Nephron progenitor cell (in vitro differentiated cells): ENCODE results near the gene FKBP8.
A peak's percentile ranks its signal among the peaks of the same experiment; 100 is the strongest.

Experiments
- DNase-seq: peaks from one replicate; pipeline ENCODE4 v3.0.0; 2021
- H3K27ac Mint-ChIP-seq: 2 replicates; pipeline ENCODE4 v1.8.0; 2021; ENCODE audit warnings: mild to moderate bottlenecking, moderate library complexity, mixed read lengths
- H3K27me3 Mint-ChIP-seq: 2 replicates; pipeline ENCODE4 v1.8.0; 2021; ENCODE audit warnings: mild to moderate bottlenecking, low read depth, mixed read lengths; ENCODE audit not compliant: poor library complexity
- H3K36me3 Mint-ChIP-seq: 2 replicates; pipeline ENCODE4 v1.8.0; 2021; ENCODE audit warnings: low read depth, mixed read lengths
- H3K4me1 Mint-ChIP-seq: 2 replicates; pipeline ENCODE4 v1.8.0; 2021; ENCODE audit warnings: mixed read lengths
- H3K4me3 Mint-ChIP-seq: 2 replicates; pipeline ENCODE4 v1.8.0; 2021; ENCODE audit warnings: mild to moderate bottlenecking, moderate library complexity, mixed read lengths
- H3K9me3 Mint-ChIP-seq: 2 replicates; pipeline ENCODE4 v1.8.0; 2021; ENCODE audit warnings: mild to moderate bottlenecking, moderate library complexity, mixed read lengths
- TF ChIP-seq, protein P1 (sequence below): fragments of 200-600 bp; sonication (generic); IDR thresholded peaks from 2 replicates; pipeline ENCODE4 v1.5.0; 2021; ENCODE audit warnings: antibody characterized with exemption

Gene FKBP8

DNA sequence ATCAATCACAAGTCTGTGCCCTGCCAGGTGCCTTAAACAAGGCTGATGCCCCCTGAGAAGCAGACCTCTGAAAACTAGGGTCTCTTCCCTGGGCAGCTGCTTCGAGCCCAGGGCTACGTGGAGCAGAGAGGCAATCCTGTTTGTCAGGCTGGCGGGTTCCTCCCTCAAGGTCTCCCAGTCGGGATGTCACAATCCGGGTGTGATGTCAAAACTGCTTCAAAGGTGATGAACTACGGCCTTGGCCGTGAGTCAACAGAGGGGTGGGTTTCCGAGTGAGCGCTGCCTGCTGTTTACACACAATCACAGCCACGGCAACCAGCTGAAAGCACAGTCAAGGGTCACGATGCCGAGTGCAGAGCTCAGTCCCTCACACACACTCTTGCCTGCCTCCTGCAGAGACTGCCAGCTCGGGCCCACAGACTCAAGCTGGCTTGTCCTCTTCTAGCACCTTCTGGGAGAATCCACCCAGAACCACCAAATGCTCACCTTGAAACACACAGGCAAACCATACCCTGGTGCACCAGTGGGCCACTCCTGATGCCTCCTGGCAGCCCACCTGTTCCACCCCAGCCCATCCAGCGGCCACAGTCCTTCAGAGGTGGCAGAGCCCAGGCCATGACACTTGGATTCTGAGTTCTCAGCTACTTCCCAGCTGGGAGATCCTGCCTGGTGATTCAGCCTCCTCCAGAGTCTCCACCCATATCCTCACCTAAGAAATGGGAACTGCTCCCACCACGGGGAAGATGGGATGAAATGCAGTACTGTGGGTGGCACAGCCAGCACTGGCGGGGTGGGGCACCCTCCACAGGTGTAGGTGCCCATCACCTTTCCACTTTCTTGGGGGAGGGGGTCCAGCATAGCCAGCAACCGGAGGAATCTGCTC, 28.3 kb downstream of the FKBP8 start:
- no peak for DNase-seq
- no peaks in the 10 kb centered on the region for H3K36me3 Mint-ChIP-seq
- H3K4me3 Mint-ChIP-seq = no peak overlapping the region
- peaks cover 54% of the 10 kb centered on the region for H3K4me1 Mint-ChIP-seq
- H3K27ac Mint-ChIP-seq = peak overlapping the region; percentile 80
- H3K27me3 Mint-ChIP-seq = peaks cover 4% of the 10 kb centered on the region
- H3K9me3 Mint-ChIP-seq = no peaks in the 10 kb centered on the region
- TF ChIP-seq, protein P1, sequence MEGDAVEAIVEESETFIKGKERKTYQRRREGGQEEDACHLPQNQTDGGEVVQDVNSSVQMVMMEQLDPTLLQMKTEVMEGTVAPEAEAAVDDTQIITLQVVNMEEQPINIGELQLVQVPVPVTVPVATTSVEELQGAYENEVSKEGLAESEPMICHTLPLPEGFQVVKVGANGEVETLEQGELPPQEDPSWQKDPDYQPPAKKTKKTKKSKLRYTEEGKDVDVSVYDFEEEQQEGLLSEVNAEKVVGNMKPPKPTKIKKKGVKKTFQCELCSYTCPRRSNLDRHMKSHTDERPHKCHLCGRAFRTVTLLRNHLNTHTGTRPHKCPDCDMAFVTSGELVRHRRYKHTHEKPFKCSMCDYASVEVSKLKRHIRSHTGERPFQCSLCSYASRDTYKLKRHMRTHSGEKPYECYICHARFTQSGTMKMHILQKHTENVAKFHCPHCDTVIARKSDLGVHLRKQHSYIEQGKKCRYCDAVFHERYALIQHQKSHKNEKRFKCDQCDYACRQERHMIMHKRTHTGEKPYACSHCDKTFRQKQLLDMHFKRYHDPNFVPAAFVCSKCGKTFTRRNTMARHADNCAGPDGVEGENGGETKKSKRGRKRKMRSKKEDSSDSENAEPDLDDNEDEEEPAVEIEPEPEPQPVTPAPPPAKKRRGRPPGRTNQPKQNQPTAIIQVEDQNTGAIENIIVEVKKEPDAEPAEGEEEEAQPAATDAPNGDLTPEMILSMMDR = no peak

DNA sequence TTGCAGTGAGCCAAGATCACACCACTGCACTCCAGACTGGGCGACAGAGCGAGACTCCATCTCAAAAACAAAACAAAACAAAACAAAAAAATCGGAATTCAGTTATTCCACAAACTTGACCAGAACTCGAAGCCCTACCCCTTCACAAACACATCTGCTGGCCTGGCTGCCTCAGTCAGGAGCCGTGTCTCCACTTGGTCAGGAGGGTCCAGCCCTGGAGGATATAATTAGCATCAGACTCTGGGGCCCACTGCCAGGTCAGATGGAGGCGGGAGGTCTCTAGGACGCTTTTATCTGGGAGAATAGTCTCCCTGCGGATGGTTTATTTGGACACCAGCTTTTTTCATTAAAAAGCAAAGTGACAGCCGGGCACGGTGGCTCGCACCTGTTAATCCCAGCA, 29.5 kb downstream of the FKBP8 start:
- Mint-ChIP-seq H3K27ac (peak overlapping the region; percentile 63), H3K4me1 (peaks cover 52% of the 10 kb centered on the region)

DNA sequence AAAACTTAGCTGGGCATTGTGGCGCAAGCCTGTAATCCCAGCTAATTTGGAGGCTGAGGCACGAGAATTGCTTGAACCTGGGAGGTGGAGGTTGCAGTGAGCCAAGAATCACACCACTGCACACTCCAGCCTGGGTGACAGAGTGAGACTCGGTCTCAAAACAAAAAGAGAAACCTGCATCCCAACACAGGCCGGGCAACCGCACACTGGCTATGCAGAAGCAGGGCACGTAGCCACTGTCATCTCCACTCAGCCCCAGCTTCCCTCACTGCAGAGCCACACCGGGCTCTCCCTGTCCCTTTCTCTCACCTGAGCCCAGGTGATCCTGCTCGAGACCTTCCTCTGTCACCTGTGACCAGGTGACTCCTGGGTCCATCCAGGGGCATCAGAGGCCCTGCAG, 33.2 kb downstream of the FKBP8 start:
- Mint-ChIP-seq H3K4me1 (peaks cover 54% of the 10 kb centered on the region), H3K9me3 (no peaks in the 10 kb centered on the region), H3K4me3 (no peak overlapping the region), H3K36me3 (no peaks in the 10 kb centered on the region), H3K27me3 (peaks cover 6% of the 10 kb centered on the region), H3K27ac (no peak overlapping the region)
- DNase-seq = no peak
- TF ChIP-seq, protein P1 = no peak

More for the DNA sequence above, 29.5 kb downstream of the FKBP8 start:
- Mint-ChIP-seq H3K4me3 (no peak overlapping the region), H3K9me3 (no peaks in the 10 kb centered on the region), H3K27me3 (peaks cover 10% of the 10 kb centered on the region), H3K36me3 (no peaks in the 10 kb centered on the region)
- DNase-seq = no peak
- TF ChIP-seq, protein P1 = no peak

GRCh38 chr19:18508585-18508984, 34.8 kb downstream of the FKBP8 start:
- no peaks in the 10 kb centered on the region for H3K36me3 Mint-ChIP-seq
- no peak overlapping the region for H3K4me3 Mint-ChIP-seq
- no peaks in the 10 kb centered on the region for H3K9me3 Mint-ChIP-seq
- H3K27ac Mint-ChIP-seq = no peak overlapping the region
- H3K4me1 Mint-ChIP-seq = peaks cover 55% of the 10 kb centered on the region
- TF ChIP-seq, protein P1 = no peak
- DNase-seq = no peak
- H3K27me3 Mint-ChIP-seq = peaks cover 6% of the 10 kb centered on the region

DNA sequence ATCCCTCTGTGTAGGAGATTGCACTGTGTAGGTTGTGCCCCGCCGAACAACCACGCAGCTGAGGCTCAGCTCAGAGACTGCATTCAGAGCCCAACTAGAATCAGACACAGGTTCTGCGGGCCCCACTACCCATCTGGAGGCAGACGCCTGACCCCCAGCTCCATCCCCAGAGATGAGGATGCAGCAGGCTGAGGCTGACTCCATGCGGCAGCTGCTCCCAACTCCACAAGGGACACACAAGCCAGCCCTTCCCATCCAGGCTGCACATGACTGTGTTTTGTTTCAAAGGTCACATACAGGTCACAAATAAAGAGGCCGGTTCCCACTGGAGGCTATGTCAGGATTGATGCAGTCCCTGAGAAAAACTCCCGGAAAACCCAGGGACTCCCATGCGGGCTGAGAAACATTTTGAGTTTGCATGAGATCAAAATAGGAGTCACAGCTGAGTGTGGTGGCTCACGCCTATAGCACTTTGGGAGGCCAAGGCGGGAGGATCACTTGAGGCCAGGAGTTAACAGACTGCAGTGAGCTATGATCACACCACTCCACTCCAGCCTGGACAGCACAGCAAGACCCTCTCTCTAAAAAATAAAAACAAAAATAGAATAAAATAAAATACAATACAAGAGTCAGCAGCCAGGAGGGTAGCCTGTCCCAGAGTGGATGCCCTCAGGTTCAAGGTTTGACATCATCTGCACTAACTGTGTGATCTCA, 35.5 kb downstream of the FKBP8 start:
- Mint-ChIP-seq H3K9me3 (no peaks in the 10 kb centered on the region), H3K4me3 (no peak overlapping the region), H3K27ac (no peak overlapping the region), H3K27me3 (peaks cover 6% of the 10 kb centered on the region), H3K4me1 (peaks cover 55% of the 10 kb centered on the region), H3K36me3 (no peaks in the 10 kb centered on the region)
- no peak for DNase-seq
- TF ChIP-seq, protein P1 = no peak
